CD4-positive, CD25-positive, alpha-beta regulatory T cell (primary cell): ENCODE results near the gene OPCML. TPM values are rescaled to one million over a fixed set of nuclear protein-coding genes. Genes with fewer than 3 reads are reported as not detected.

ENCODE experiments used
- ATAC-seq, 2 donors: fragments of 150-1000 bp; cut with Tn5 transposase; one replicate each; pipeline ENCODE4 v1.10.0; 2021; ENCODE audit warnings: low read depth in 2 of 2, moderate number of reproducible peaks in 2 of 2, moderate library complexity in 1 of 2
- DNase-seq, 3 donors: peaks; one replicate each; pipeline versions ENCODE4 v3.0.0 to v3.0.0-alpha.2; 2012 to 2022; ENCODE audit warnings: mixed read lengths in 1 of 3
- H3K27ac ChIP-seq: one replicate; pipeline ENCODE4 v1.7.0; 2013; ENCODE audit warnings: mild to moderate bottlenecking, low read length; ENCODE audit not compliant: insufficient read depth, poor library complexity, severe bottlenecking
- H3K27me3 ChIP-seq: one replicate; pipeline ENCODE4 v1.7.0; 2013; ENCODE audit warnings: low read length; ENCODE audit not compliant: control insufficient read depth, insufficient read depth
- H3K36me3 ChIP-seq: one replicate; pipeline ENCODE4 v1.7.0; 2013; ENCODE audit warnings: mild to moderate bottlenecking, low read length, moderate library complexity; ENCODE audit not compliant: control insufficient read depth, insufficient read depth
- H3K4me1 ChIP-seq: 2 replicates; pipeline ENCODE4 v1.7.0; 2013; ENCODE audit warnings: mild to moderate bottlenecking, low read length; ENCODE audit not compliant: insufficient read depth, control insufficient read depth, poor library complexity, severe bottlenecking
- H3K4me3 ChIP-seq: one replicate; pipeline ENCODE4 v1.7.0; 2013; ENCODE audit warnings: low read depth, mild to moderate bottlenecking, low read length, moderate library complexity
- H3K9me3 ChIP-seq, 2 experiments: 1 replicate in 1 of 2; 2 replicates in 1 of 2; pipeline ENCODE4 v1.7.0; 2013; ENCODE audit warnings: low read length in 2 of 2, mild to moderate bottlenecking in 1 of 2, moderate library complexity in 1 of 2; ENCODE audit not compliant: control insufficient read depth in 2 of 2
- H3K27ac Mint-ChIP-seq, 3 donors: one replicate each; pipeline ENCODE4 v1.8.0; 2020 to 2022; ENCODE audit warnings: mild to moderate bottlenecking in 3 of 3, mixed read lengths in 3 of 3, moderate library complexity in 2 of 3
- H3K27me3 Mint-ChIP-seq: one replicate; pipeline ENCODE4 v1.8.0; 2022; ENCODE audit warnings: mild to moderate bottlenecking, mixed read lengths
- H3K36me3 Mint-ChIP-seq: one replicate; pipeline ENCODE4 v1.8.0; 2020; ENCODE audit warnings: mixed read lengths
- H3K4me1 Mint-ChIP-seq, 4 donors: one replicate each; pipeline ENCODE4 v1.8.0; 2020 to 2022; ENCODE audit warnings: mixed read lengths in 4 of 4, mild to moderate bottlenecking in 1 of 4
- H3K4me3 Mint-ChIP-seq, 4 donors: one replicate each; pipeline ENCODE4 v1.8.0; 2020 to 2022; ENCODE audit warnings: mild to moderate bottlenecking in 4 of 4, mixed read lengths in 4 of 4, moderate library complexity in 3 of 4
- H3K9me3 Mint-ChIP-seq, 7 donors: one replicate each; pipeline ENCODE4 v1.8.0; 2020 to 2022; ENCODE audit warnings: mixed read lengths in 7 of 7, mild to moderate bottlenecking in 3 of 7, moderate library complexity in 2 of 7
- polyA plus RNA-seq, 4 donors: library from polyadenylated mRNA; unstranded; fragments of 300-500 nt; fragmentation: Illumina TruSeq; gene quantifications; one replicate each; pipeline ENCODE4 v1.2.3, GENCODE V29; 2021
- total RNA-seq: library from RNA; stranded (reverse); gene quantifications from one replicate; pipeline ENCODE4 v1.2.3, GENCODE V29; 2022

The OPCML gene
- total and polyA plus RNA-seq, 5 donors from 2014 or later = not detected

- Histone ChIP-seq H3K4me1 (no peaks in the 10 kb centered on the region), H3K9me3 (no peaks in the 10 kb centered on the region), H3K36me3 (no peaks in the 10 kb centered on the region), H3K27ac (no peak overlapping the region), H3K4me3 (no peak overlapping the region), H3K27me3 (peaks cover 5% of the 10 kb centered on the region)
- H3K27ac Mint-ChIP-seq = no peak overlapping the region
- DNase-seq (no peak), ATAC-seq (no peak)
- H3K9me3 Mint-ChIP-seq = peaks cover 0 to 12% (median 1%) of the 10 kb centered on the region in 7 donors
- peaks cover 13% of the 10 kb centered on the region for H3K27me3 Mint-ChIP-seq
- H3K36me3 Mint-ChIP-seq = no peaks in the 10 kb centered on the region
- H3K4me3 Mint-ChIP-seq = no peak overlapping the region
- no peaks in the 10 kb centered on the region for H3K4me1 Mint-ChIP-seq
Observed at GRCh38 chr11:132421555-132421954, 1110.7 kb downstream of the OPCML start.

- Mint-ChIP-seq H3K4me1 (no peaks in the 10 kb centered on the region), H3K36me3 (no peaks in the 10 kb centered on the region), H3K9me3 (peaks cover 0 to 8% (median 3%) of the 10 kb centered on the region in 7 donors), H3K27me3 (peaks cover 11% of the 10 kb centered on the region), H3K4me3 (no peak overlapping the region), H3K27ac (no peak overlapping the region)
- Histone ChIP-seq H3K4me1 (no peaks in the 10 kb centered on the region), H3K27ac (no peak overlapping the region), H3K9me3 (no peaks in the 10 kb centered on the region), H3K27me3 (no peaks in the 10 kb centered on the region), H3K4me3 (no peak overlapping the region), H3K36me3 (no peaks in the 10 kb centered on the region)
- ATAC-seq (no peak), DNase-seq (no peak)
Observed at GRCh38 chr11:132414451-132414850, 1117.8 kb downstream of the OPCML start.

GRCh38 chr11:132410383-132410782, 1121.9 kb downstream of the OPCML start:
- H3K4me1 ChIP-seq = no peaks in the 10 kb centered on the region

GRCh38 chr11:132409573-132410355, 1122.5 kb downstream of the OPCML start:
- Mint-ChIP-seq H3K9me3 (peaks cover 0 to 10% (median 4%) of the 10 kb centered on the region in 7 donors), H3K27ac (no peak overlapping the region), H3K4me3 (no peak overlapping the region), H3K36me3 (no peaks in the 10 kb centered on the region), H3K4me1 (no peaks in the 10 kb centered on the region), H3K27me3 (peaks cover 11% of the 10 kb centered on the region)
- ATAC-seq (no peak), DNase-seq (no peak)
- Histone ChIP-seq H3K9me3 (no peaks in the 10 kb centered on the region), H3K4me1 (no peaks in the 10 kb centered on the region), H3K4me3 (no peak overlapping the region), H3K27me3 (no peaks in the 10 kb centered on the region), H3K27ac (no peak overlapping the region), H3K36me3 (no peaks in the 10 kb centered on the region)

More at GRCh38 chr11:132410383-132410782, 1121.9 kb downstream of the OPCML start:
- no peak for DNase-seq
- Mint-ChIP-seq H3K4me3 (no peak overlapping the region), H3K9me3 (peaks cover 0 to 10% (median 4%) of the 10 kb centered on the region in 7 donors), H3K27ac (no peak overlapping the region), H3K4me1 (no peaks in the 10 kb centered on the region), H3K27me3 (peaks cover 11% of the 10 kb centered on the region), H3K36me3 (no peaks in the 10 kb centered on the region)
- no peaks in the 10 kb centered on the region for H3K36me3 ChIP-seq
- no peaks in the 10 kb centered on the region for H3K27me3 ChIP-seq
- no peak overlapping the region for H3K27ac ChIP-seq
- no peak for ATAC-seq
- H3K4me3 ChIP-seq = no peak overlapping the region
- no peaks in the 10 kb centered on the region for H3K9me3 ChIP-seq

GRCh38 chr11:132408877-132409276, 1123.4 kb downstream of the OPCML start:
- H3K4me3 Mint-ChIP-seq = no peak overlapping the region
- Histone ChIP-seq H3K9me3 (no peaks in the 10 kb centered on the region), H3K4me1 (no peaks in the 10 kb centered on the region), H3K36me3 (no peaks in the 10 kb centered on the region), H3K4me3 (no peak overlapping the region), H3K27ac (no peak overlapping the region), H3K27me3 (no peaks in the 10 kb centered on the region)
- no peak for ATAC-seq
- H3K27me3 Mint-ChIP-seq = peaks cover 11% of the 10 kb centered on the region
- H3K4me1 Mint-ChIP-seq = no peaks in the 10 kb centered on the region
- no peak for DNase-seq
- H3K36me3 Mint-ChIP-seq = no peaks in the 10 kb centered on the region
- H3K9me3 Mint-ChIP-seq = peaks cover 0 to 10% (median 4%) of the 10 kb centered on the region in 7 donors
- H3K27ac Mint-ChIP-seq = no peak overlapping the region

- ATAC-seq (no peak), DNase-seq (no peak)
- Histone ChIP-seq H3K27me3 (no peaks in the 10 kb centered on the region), H3K4me3 (no peak overlapping the region), H3K36me3 (no peaks in the 10 kb centered on the region), H3K4me1 (no peaks in the 10 kb centered on the region), H3K27ac (no peak overlapping the region), H3K9me3 (no peaks in the 10 kb centered on the region)
- H3K9me3 Mint-ChIP-seq = peaks cover 0 to 6% (median 2%) of the 10 kb centered on the region in 7 donors
- H3K4me3 Mint-ChIP-seq = no peak overlapping the region
- H3K36me3 Mint-ChIP-seq = no peaks in the 10 kb centered on the region
- H3K27ac Mint-ChIP-seq = no peak overlapping the region
- peaks cover 0 to 2% (median 0%) of the 10 kb centered on the region in 4 donors for H3K4me1 Mint-ChIP-seq
- H3K27me3 Mint-ChIP-seq = peaks cover 5% of the 10 kb centered on the region
Observed at GRCh38 chr11:132405728-132406127, 1126.6 kb downstream of the OPCML start.

- H3K27ac Mint-ChIP-seq = no peak overlapping the region
- ATAC-seq = peak; percentile 64 to 69
- Histone ChIP-seq H3K27ac (no peak overlapping the region), H3K4me3 (no peak overlapping the region), H3K36me3 (no peaks in the 10 kb centered on the region), H3K9me3 (no peaks in the 10 kb centered on the region), H3K27me3 (no peaks in the 10 kb centered on the region), H3K4me1 (no peaks in the 10 kb centered on the region)
- no peaks in the 10 kb centered on the region for H3K36me3 Mint-ChIP-seq
- peaks cover 5% of the 10 kb centered on the region for H3K27me3 Mint-ChIP-seq
- peaks cover 0 to 13% (median 2%) of the 10 kb centered on the region in 7 donors for H3K9me3 Mint-ChIP-seq
- no peak overlapping the region for H3K4me3 Mint-ChIP-seq
- peak; percentile 14 to 32 (median 14) for DNase-seq
- peaks cover 0 to 7% (median 3%) of the 10 kb centered on the region in 4 donors for H3K4me1 Mint-ChIP-seq
Observed at GRCh38 chr11:132402071-132402684, 1130.1 kb downstream of the OPCML start.
